Parathyroid adenoma (tissue), 2 donors: ENCODE results near the gene ARHGEF25.

Source experiments
- H2AFZ ChIP-seq: fragments of 300-600 bp; sonication (generic); one replicate; pipeline ENCODE4 v1.7.0; 2017; ENCODE audit warnings: antibody characterized with exemption, mild to moderate bottlenecking
- H3K27ac ChIP-seq: fragments of 300-600 bp; sonication (generic); one replicate; pipeline ENCODE4 v1.7.0; 2017
- H3K27me3 ChIP-seq: fragments of 300-600 bp; sonication (generic); one replicate; pipeline ENCODE4 v1.7.0; 2017; ENCODE audit warnings: low read length; ENCODE audit not compliant: control insufficient read depth, insufficient read depth
- H3K36me3 ChIP-seq: fragments of 300-600 bp; sonication (generic); one replicate; pipeline ENCODE4 v1.7.0; 2017; ENCODE audit warnings: low read length; ENCODE audit not compliant: control insufficient read depth, insufficient read depth
- H3K4me1 ChIP-seq: fragments of 300-600 bp; sonication (generic); one replicate; pipeline ENCODE4 v1.7.0; 2017; ENCODE audit warnings: control low read depth
- H3K4me2 ChIP-seq: fragments of 300-600 bp; sonication (generic); one replicate; pipeline ENCODE4 v1.7.0; 2017; ENCODE audit warnings: low read length
- H3K4me3 ChIP-seq: fragments of 300-600 bp; sonication (generic); one replicate; pipeline ENCODE4 v1.7.0; 2017; ENCODE audit warnings: low read depth, low read length
- H3K79me2 ChIP-seq: fragments of 300-600 bp; sonication (generic); one replicate; pipeline ENCODE4 v1.7.0; 2017; ENCODE audit warnings: control low read depth
- H3K9ac ChIP-seq: fragments of 300-600 bp; sonication (generic); one replicate; pipeline ENCODE4 v1.7.0; 2017; ENCODE audit warnings: mild to moderate bottlenecking
- H3K9me3 ChIP-seq: fragments of 300-600 bp; sonication (generic); one replicate; pipeline ENCODE4 v1.7.0; 2017; ENCODE audit warnings: low read length; ENCODE audit not compliant: control insufficient read depth
- CTCF ChIP-seq: fragments of 300-600 bp; sonication (generic); IDR thresholded peaks from one replicate; pipeline ENCODE4 v1.7.0; 2017; ENCODE audit warnings: antibody characterized with exemption, mild to moderate bottlenecking
- donor health status: primary hyperparathyroidism.

The ARHGEF25 gene

GRCh38 chr12:57614178-57614947 is 3.1 kb downstream of the ARHGEF25 start:
- H3K79me2 ChIP-seq, result no peaks in the 10 kb centered on the region
- H3K4me2 ChIP-seq, result no peak overlapping the region
- no peaks in the 10 kb centered on the region for H3K9me3 ChIP-seq
- no peak overlapping the region for H2AFZ ChIP-seq
- H3K27me3 ChIP-seq, result no peaks in the 10 kb centered on the region
- no peak overlapping the region for H3K4me3 ChIP-seq
- H3K4me1 ChIP-seq, result peaks cover 10% of the 10 kb centered on the region
- no peak overlapping the region for H3K27ac ChIP-seq
- no peak overlapping the region for H3K9ac ChIP-seq
- no peak for TF ChIP-seq CTCF
- H3K36me3 ChIP-seq, result no peaks in the 10 kb centered on the region

- no peaks in the 10 kb centered on the region for H3K36me3 ChIP-seq
- no peak overlapping the region for H3K27ac ChIP-seq
- no peak for TF ChIP-seq CTCF
- H3K9ac ChIP-seq, result no peak overlapping the region
- H2AFZ ChIP-seq, result no peak overlapping the region
- H3K4me2 ChIP-seq, result no peak overlapping the region
- H3K79me2 ChIP-seq, result no peaks in the 10 kb centered on the region
- no peaks in the 10 kb centered on the region for H3K27me3 ChIP-seq
- no peak overlapping the region for H3K4me3 ChIP-seq
- H3K9me3 ChIP-seq, result no peaks in the 10 kb centered on the region
- H3K4me1 ChIP-seq, result peaks cover 10% of the 10 kb centered on the region
These were observed 3.8 kb downstream of the ARHGEF25 start for GRCh38 chr12:57614948-57615500.

GRCh38 chr12:57615637-57616036 is 4.4 kb downstream of the ARHGEF25 start:
- no peak overlapping the region for H3K27ac ChIP-seq
- no peaks in the 10 kb centered on the region for H3K36me3 ChIP-seq
- no peak overlapping the region for H3K9ac ChIP-seq
- no peak overlapping the region for H2AFZ ChIP-seq
- H3K9me3 ChIP-seq, result no peaks in the 10 kb centered on the region
- no peak overlapping the region for H3K4me2 ChIP-seq
- TF ChIP-seq CTCF, result no peak
- H3K27me3 ChIP-seq, result no peaks in the 10 kb centered on the region
- no peak overlapping the region for H3K4me3 ChIP-seq
- no peaks in the 10 kb centered on the region for H3K79me2 ChIP-seq
- peaks cover 10% of the 10 kb centered on the region for H3K4me1 ChIP-seq

GRCh38 chr12:57616383-57617101 is 5.3 kb downstream of the ARHGEF25 start:
- no peak overlapping the region for H2AFZ ChIP-seq
- H3K27ac ChIP-seq, result no peak overlapping the region
- no peak overlapping the region for H3K4me2 ChIP-seq
- H3K36me3 ChIP-seq, result no peaks in the 10 kb centered on the region
- no peaks in the 10 kb centered on the region for H3K9me3 ChIP-seq
- no peak for TF ChIP-seq CTCF
- no peak overlapping the region for H3K4me3 ChIP-seq
- H3K9ac ChIP-seq, result no peak overlapping the region
- peaks cover 10% of the 10 kb centered on the region for H3K4me1 ChIP-seq
- no peaks in the 10 kb centered on the region for H3K79me2 ChIP-seq
- peaks cover 6% of the 10 kb centered on the region for H3K27me3 ChIP-seq
